Right hindlimb (tissue), 1 donor: ENCODE measurements around the gene STS.
"Not testable (repeated sequence)": the region's sequence is repeated elsewhere in the genome, so short reads cannot be mapped to it uniquely, and the experiment has no call there.

Source experiments
- DNase-seq: peaks from one replicate; pipeline ENCODE4 v3.0.0-alpha.2; 2018

Gene STS

GRCh38 chrX:7139202-7140081, 8.1 kb upstream of the STS start:
- DNase-seq = no peak

GRCh38 chrX:7143076-7143475, 4.4 kb upstream of the STS start:
- DNase-seq = no peak

- no peak for DNase-seq
Measured at GRCh38 chrX:7143941-7144525, 3.5 kb upstream of the STS start.

GRCh38 chrX:7145454-7145853, 2.1 kb upstream of the STS start:
- DNase-seq = no peak

- no peak for DNase-seq
Measured at GRCh38 chrX:7146020-7146702, 1.4 kb upstream of the STS start.

- DNase-seq = no peak
Measured at GRCh38 chrX:7146703-7147412, 654 bp upstream of the STS start.

- DNase-seq = peak; percentile 89
Measured at GRCh38 chrX:7147978-7148854, 704 bp downstream of the STS start, which contains the start of gene PUDP. TSS of gene PUDP (minus strand) at chrX:7148153. CDS start at chrX:7148113, 40 bp downstream.

- DNase-seq = no peak
Measured at GRCh38 chrX:7149411-7149810, 1.9 kb downstream of the STS start.

- DNase-seq = no peak
Measured at GRCh38 chrX:7153231-7153630, 5.7 kb downstream of the STS start.

GRCh38 chrX:7154041-7154597, 6.6 kb downstream of the STS start:
- no peak for DNase-seq

- DNase-seq = no peak
Measured at GRCh38 chrX:7155163-7155562, 7.7 kb downstream of the STS start.

GRCh38 chrX:7156879-7157278, 9.4 kb downstream of the STS start:
- no peak for DNase-seq

- no peak for DNase-seq
Measured at GRCh38 chrX:7158468-7158990, 11.0 kb downstream of the STS start.

GRCh38 chrX:7159149-7159861, 11.8 kb downstream of the STS start:
- DNase-seq = no peak

- DNase-seq = no peak
Measured at GRCh38 chrX:7163146-7163677, 15.7 kb downstream of the STS start.

- DNase-seq = no peak
Measured at GRCh38 chrX:7164174-7164573, 16.7 kb downstream of the STS start.

- no peak for DNase-seq
Measured at GRCh38 chrX:7168371-7168770, 20.9 kb downstream of the STS start.

- DNase-seq = no peak
Measured at GRCh38 chrX:7169627-7170026, 22.1 kb downstream of the STS start.

- no peak for DNase-seq
Measured at GRCh38 chrX:7170898-7171297, 23.4 kb downstream of the STS start.

- not testable (repeated sequence) for DNase-seq
Measured at GRCh38 chrX:7178859-7179258, 31.3 kb downstream of the STS start.

GRCh38 chrX:7179446-7179845, 31.9 kb downstream of the STS start:
- no peak for DNase-seq
